ENCODE data around the gene NDUFA11. TPM values are rescaled to one million over a fixed set of nuclear protein-coding genes. Genes with fewer than 3 reads are reported as not detected.

The NDUFA11 gene
- total RNA-seq, 2 donors from 2014 or later = 83.2 to 177 TPM

GRCh38 chr19:5913739-5914357, 10.3 kb upstream of the NDUFA11 start, which contains the start of gene CAPS:
Gene CAPS, plus strand, starts transcription at chr19:5914254. Its CDS starts 153 bp downstream, at chr19:5914407.
- H3K9me3 ChIP-seq = no peaks in the 10 kb centered on the region
- no peak for DNase-seq (ENCODE audit: low spot score)
- H3K27ac ChIP-seq = peak within 1 kb of the TSS in 1 of 2 donors; percentile 23
- H3K4me1 ChIP-seq (ENCODE audit: control insufficient read depth in 1 of 2, low read depth in 2 of 2) = peaks cover 0 to 8% of the 10 kb centered on the region in 2 donors
- H3K27me3 ChIP-seq (replicated peaks; ENCODE audit: insufficient read depth) = no peaks in the 10 kb centered on the region
- no peak for TF ChIP-seq CTCF (IDR thresholded peaks at IDR 0.05)
- H3K36me3 ChIP-seq = peaks cover 44% of the 10 kb centered on the region
- no peak for ATAC-seq (ENCODE audit: insufficient number of reproducible peaks, low FRiP score, low read depth)
- no peak within 1 kb of the TSS for H3K4me3 ChIP-seq

- peaks cover 22% of the 10 kb centered on the region for H3K36me3 ChIP-seq
- H3K27ac ChIP-seq = no peak overlapping the region
- H3K4me1 ChIP-seq (ENCODE audit: control insufficient read depth in 1 of 2, low read depth in 2 of 2) = peaks cover 0 to 8% of the 10 kb centered on the region in 2 donors
Measured at GRCh38 chr19:5911366-5911765, 7.8 kb upstream of the NDUFA11 start.

GRCh38 chr19:5910638-5910907, 7.0 kb upstream of the NDUFA11 start:
- no peak for TF ChIP-seq CTCF (IDR thresholded peaks at IDR 0.05)
- H3K9me3 ChIP-seq = no peaks in the 10 kb centered on the region
- H3K36me3 ChIP-seq = peaks cover 15% of the 10 kb centered on the region
- DNase-seq (ENCODE audit: low spot score) = no peak
- peaks cover 2 to 14% of the 10 kb centered on the region in 2 donors for H3K4me1 ChIP-seq (ENCODE audit: control insufficient read depth in 1 of 2, low read depth in 2 of 2)
- no peaks in the 10 kb centered on the region for H3K27me3 ChIP-seq (replicated peaks; ENCODE audit: insufficient read depth)
- H3K4me3 ChIP-seq = no peak overlapping the region
- H3K27ac ChIP-seq = no peak overlapping the region
- no peak for ATAC-seq (ENCODE audit: insufficient number of reproducible peaks, low FRiP score, low read depth)

More at GRCh38 chr19:5911366-5911765, 7.8 kb upstream of the NDUFA11 start:
- no peak for TF ChIP-seq CTCF (IDR thresholded peaks at IDR 0.05)
- DNase-seq (ENCODE audit: low spot score) (no peak), ATAC-seq (ENCODE audit: insufficient number of reproducible peaks, low FRiP score, low read depth) (no peak)
- Histone ChIP-seq H3K9me3 (no peaks in the 10 kb centered on the region), H3K27me3 (replicated peaks; ENCODE audit: insufficient read depth) (no peaks in the 10 kb centered on the region), H3K4me3 (no peak overlapping the region)

GRCh38 chr19:5908773-5909442, 5.3 kb upstream of the NDUFA11 start:
- ATAC-seq (ENCODE audit: insufficient number of reproducible peaks, low FRiP score, low read depth) (no peak), DNase-seq (ENCODE audit: low spot score) (no peak)
- peaks cover 8 to 15% of the 10 kb centered on the region in 2 donors for H3K4me1 ChIP-seq (ENCODE audit: control insufficient read depth in 1 of 2, low read depth in 2 of 2)
- peaks cover 11% of the 10 kb centered on the region for H3K36me3 ChIP-seq
- no peak overlapping the region for H3K27ac ChIP-seq
- H3K27me3 ChIP-seq (replicated peaks; ENCODE audit: insufficient read depth) = no peaks in the 10 kb centered on the region
- no peak for TF ChIP-seq CTCF (IDR thresholded peaks at IDR 0.05)
- H3K4me3 ChIP-seq = no peak overlapping the region
- no peaks in the 10 kb centered on the region for H3K9me3 ChIP-seq

- Histone ChIP-seq H3K9me3 (no peaks in the 10 kb centered on the region), H3K27me3 (replicated peaks; ENCODE audit: insufficient read depth) (no peaks in the 10 kb centered on the region), H3K27ac (no peak overlapping the region), H3K4me1 (ENCODE audit: control insufficient read depth in 1 of 2, low read depth in 2 of 2) (peaks cover 16 to 22% of the 10 kb centered on the region in 2 donors), H3K36me3 (peaks cover 11% of the 10 kb centered on the region), H3K4me3 (no peak overlapping the region)
- no peak for TF ChIP-seq CTCF (IDR thresholded peaks at IDR 0.05)
- DNase-seq (ENCODE audit: low spot score) (no peak), ATAC-seq (ENCODE audit: insufficient number of reproducible peaks, low FRiP score, low read depth) (no peak)
Measured at GRCh38 chr19:5907241-5907640, 3.7 kb upstream of the NDUFA11 start.

All from thoracic aorta (tissue), 2 donors.